GM21576 (cell line): ENCODE data around the gene MTREX.

ENCODE experiments used
- ATAC-seq: cut with Tn5 transposase; IDR thresholded peaks from one replicate; pipeline ENCODE4 v1.9.1; 2021; ENCODE audit warnings: mild to moderate bottlenecking, moderate library complexity; ENCODE audit not compliant: unreplicated experiment

MTREX gene

GRCh38 chr5:55459572-55459971 is 151.8 kb downstream of the MTREX start:
- ATAC-seq = no peak

- ATAC-seq = no peak
These were observed 155.8 kb downstream of the MTREX start for GRCh38 chr5:55463613-55464012.

GRCh38 chr5:55467862-55468551 is 160.2 kb downstream of the MTREX start:
- no peak for ATAC-seq

DNA sequence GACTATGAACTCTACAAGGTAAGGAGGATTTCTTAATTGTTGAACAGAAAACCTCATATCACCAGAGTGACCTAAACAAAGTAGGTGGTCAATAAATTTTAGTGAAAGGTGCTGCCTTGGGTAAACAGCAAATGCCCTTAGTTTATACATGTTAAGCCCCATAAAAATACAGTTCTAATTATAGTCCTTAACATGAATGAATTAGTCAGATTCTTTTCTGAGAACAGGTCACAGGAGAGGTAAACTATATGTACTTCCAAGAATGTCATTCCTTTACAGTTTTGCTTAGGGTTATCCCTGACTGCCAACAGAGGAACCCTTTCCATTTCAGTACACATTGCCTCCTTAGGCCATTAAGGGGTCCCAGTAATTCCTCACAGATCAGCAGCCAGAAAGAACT is 162.1 kb downstream of the MTREX start:
- no peak for ATAC-seq

GRCh38 chr5:55470282-55470681 is 162.5 kb downstream of the MTREX start:
- no peak for ATAC-seq

- no peak for ATAC-seq
These were observed 163.7 kb downstream of the MTREX start for GRCh38 chr5:55471468-55471867.

- no peak for ATAC-seq
These were observed 164.9 kb downstream of the MTREX start for GRCh38 chr5:55472642-55473041.
